KBM-7 (cell line): ENCODE results near the gene GRM1.

Experiments
- DNase-seq: peaks from one replicate; pipeline ENCODE4 v3.0.0-alpha.2; 2015
- in situ Hi-C: fragments of 300-500 bp; cut with MboI; formaldehyde crosslinking; loops from 2 replicates; pipeline ENCODE4 v1.14.3; 2020; ENCODE audit warnings: low sequenced_read_pairs, low pct_unique_long_range_greater_than_20kb, mixed read lengths

GRM1 gene

DNA sequence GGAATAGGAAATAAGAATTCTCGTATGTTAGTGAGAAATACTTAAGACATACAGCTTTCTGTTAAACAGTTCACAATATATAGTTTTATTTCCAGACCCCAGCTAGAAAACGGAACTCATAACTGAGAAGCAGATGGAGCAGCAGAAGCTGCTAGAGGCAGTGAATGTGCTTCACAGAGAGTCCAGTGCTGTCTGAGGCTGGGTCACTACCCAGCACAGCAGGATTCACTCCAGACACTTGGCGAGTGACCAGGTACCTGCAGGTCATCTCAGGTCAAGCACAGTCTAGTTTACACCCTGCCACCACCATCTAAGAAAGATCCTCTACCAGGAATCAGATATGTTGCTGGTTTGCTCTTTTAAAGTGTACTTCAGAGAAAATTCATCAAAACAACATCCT is 271.7 kb downstream of the GRM1 start:
- no peak for DNase-seq
- in situ Hi-C loops, result no loop called here

DNA sequence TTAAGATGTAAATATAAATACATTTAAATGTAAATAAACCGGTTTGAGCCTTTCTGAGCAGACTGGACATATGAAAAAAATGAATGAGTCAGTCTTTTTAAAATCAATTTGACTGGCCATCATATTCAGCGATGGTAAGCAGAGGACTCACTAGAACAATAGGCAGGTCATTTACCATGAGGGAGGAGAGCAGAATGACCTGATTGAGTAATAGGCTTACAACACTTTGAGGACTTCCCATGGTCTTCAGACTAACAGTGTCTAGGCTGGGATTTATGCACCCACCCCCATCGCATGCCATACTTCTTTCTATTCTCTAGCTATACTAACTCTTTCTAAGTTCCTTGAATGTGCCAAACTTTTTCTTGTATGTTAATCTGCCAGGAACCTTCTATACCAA is 272.9 kb downstream of the GRM1 start:
- no peak for DNase-seq
- in situ Hi-C loops, result no loop called here

DNA sequence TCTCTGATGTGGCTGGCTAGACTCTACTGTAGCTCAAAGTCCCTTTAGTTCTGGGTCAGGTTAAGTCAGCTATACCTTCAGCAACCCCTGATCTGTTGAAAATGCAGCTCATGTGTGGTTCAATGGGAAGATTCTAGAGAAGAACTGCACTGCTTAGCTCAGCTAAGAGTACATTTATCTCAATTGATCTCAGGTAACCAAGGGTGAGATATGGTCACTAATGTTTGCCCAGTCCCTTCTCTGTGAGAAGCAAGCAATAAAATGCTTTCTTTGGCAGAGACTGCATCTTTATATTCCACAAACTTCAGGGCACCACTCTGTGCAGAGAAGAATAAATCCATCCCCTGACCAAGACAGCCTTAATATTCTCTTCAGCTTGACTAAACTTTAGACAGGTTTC is 274.1 kb downstream of the GRM1 start:
- in situ Hi-C loops, result no loop called here

DNA sequence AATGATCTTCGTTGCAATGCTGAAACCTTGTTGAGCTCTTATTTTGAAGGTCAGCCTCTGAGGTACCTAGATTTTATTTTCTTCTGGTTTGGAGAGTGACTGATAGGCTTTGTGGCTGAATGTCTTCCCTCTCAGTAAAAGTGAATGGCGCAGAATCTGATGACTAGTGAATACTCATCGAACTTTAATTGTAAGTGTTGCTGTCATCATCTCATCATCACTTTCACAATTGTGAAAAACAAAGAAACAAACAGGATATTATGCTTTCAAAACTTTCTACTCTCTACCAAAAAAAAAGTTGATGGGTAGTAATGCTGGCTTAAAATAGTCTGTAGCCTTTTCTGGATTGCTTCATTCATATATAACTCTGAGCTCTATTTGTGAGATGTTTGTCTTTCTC is 275.3 kb downstream of the GRM1 start:
- in situ Hi-C loops, result no loop called here
- no peak for DNase-seq

More for the DNA sequence above, 274.1 kb downstream of the GRM1 start:
- DNase-seq, result no peak

DNA sequence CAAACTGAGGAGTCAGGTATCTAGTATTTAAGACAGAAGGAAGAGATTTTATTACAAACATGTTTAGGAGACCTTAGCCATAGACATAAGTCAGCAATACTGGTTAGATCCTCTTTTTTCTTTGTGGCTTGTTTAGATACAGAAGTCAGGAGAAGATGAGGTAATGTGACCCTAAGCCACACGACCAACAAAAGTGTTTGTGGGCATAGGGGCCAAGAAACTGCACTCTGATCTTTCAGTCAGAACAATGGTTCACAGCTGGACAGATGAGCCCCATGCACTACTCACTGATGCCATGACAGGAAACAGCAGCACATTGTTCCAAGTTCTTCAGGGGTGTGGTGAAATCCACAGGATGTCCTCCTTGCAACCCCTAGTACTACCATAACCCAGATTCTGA is 276.2 kb downstream of the GRM1 start:
- no peak for DNase-seq
- in situ Hi-C loops, result no loop called here

DNA sequence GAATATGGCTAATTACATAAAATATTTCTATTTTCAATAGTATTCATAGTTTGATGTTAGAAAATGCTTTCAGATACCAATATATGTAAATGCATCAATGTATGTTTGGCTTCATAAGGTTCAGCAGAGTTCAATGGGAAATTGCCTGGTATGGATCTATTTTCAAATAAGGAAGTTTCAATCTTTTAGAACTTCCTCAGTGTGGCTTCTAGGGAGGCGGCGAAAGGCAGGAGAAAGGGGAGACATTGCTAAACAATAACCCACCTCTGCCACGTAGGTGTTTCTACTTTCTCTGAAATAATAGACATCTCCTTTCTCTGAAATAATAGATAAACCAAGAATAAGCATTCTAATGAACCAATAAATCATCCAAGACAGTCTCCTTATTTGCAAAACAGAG is 277.1 kb downstream of the GRM1 start:
- DNase-seq, result no peak
- in situ Hi-C loops, result no loop called here

DNA sequence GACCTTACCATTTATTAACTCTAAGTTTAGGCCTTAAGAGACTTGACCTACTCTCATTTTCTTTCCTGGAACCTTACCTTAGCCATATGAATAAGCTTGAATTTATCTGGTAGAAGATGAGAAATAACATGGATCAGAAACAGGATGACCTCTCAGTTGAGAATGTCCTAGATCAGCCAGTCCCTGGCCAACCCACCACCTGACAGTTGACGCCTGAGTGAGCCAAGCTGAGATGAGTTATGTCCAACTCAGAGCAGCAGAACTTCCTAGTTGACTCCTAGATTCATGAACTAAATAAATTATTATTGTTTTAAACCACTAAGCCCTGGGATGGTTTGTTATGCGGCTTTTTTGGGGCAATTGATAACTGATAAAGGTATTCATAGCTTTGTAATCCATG is 281.8 kb downstream of the GRM1 start:
- no peak for DNase-seq
- in situ Hi-C loops, result no loop called here

DNA sequence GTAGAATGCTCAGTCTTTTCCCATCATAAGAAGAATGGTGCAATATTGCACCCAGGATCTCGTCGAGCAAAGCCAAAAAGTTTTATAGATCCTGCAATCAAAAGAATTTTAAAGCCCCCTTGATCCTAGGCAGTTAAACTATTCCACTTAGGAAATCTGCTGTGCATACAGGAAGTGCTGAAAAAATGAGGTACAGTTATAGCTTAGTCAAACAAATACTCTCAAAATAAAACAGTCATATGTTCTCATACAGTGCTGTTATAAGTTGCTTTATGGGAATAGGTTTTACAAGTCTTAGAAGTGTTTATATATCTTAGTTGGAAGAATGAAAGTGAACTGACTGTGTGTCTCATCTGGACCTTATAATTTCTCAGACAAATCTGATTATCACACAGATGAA is 282.2 kb downstream of the GRM1 start:
- in situ Hi-C loops, result no loop called here
- DNase-seq, result no peak

DNA sequence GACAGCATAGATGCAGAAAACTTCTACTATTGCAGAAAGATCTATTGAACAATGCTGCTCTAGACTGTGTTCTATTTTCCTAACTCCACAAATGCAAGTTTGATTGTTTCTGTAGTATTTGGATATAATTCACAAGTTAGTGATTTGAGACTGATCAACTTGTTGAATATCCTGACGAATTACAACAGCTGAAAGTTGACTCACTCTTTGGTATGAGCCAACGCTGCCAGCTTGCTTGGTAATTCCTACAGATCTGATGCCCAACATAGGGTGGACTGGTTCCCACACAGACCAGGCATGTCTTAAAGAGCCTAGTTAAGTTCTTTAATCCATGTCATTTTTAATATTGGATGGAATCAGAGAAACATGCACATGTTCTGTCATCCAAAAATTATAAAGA is 283.7 kb downstream of the GRM1 start:
- no peak for DNase-seq

DNA sequence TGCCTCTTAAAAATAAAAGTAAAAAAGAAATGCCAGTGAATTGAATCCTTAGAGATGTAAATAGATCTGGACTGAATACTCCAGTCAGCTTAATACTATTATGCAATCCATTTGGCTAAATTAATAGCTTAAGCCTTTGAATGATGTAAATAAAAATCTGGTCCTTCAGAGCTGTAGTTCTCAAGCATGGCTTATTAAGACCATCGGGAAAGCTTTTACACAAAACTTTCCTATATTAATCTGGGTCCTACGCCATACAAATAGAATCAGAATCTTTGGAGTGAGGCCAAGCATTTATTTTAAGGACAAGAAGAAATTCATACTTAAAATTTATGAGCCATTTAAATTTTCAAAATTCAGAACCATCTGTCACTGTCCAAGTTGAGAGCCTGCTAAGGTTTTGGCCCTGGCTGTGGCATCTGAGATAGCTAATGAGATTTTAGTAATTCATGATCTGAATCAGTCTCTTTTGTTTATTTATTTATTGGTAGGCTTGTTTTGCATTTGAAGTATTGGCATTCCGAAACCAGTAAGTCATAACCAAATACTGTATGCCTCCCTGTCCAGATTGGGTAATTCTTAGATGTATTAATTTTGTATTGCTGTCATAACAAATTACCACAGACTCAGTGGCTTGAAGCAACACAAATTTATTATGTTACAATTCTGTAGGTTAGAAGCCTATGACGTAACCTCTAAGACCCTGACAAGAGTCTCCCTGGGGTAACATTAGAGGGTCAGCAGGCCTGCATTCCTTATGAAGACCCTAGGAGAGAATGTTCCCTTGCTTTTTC is 286.7 kb downstream of the GRM1 start:
- DNase-seq, result no peak
- in situ Hi-C loops, result no loop called here

More for the DNA sequence above, 283.7 kb downstream of the GRM1 start:
- in situ Hi-C loops, result no loop called here

DNA sequence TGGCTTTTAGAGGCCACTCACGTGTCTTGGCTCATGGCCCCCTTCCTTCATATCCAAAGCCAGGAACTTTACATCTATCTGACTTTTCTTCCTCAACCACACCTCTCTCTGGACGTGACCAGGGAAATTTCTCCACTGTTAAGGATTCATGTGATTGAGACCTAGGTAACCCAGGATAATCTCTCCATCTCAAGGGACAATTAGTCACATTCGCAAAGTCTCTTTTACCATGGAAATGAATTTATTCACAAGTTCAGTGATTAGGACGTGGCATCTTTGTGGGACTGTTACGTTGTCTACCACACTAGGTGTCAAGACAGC is 287.3 kb downstream of the GRM1 start:
- in situ Hi-C loops, result no loop called here
- no peak for DNase-seq

DNA sequence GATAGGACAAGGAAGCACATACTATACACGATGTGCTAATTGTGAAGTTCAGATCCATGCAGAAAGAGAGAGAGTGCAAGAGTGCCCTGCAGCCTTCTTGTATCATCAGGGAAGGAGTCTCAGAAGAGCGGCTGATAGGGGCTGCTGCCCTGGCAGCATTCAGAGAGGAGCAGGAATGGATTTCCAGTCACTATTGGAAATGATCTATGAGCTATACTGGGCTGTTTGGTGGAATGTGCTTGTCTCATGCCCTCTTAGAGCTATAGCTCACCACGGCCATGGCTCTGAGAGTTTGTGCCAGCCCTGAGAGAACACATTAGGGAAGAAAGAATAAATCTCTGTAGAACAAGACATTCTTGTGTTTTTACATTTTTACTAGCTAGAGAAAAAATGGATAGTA is 302.2 kb downstream of the GRM1 start:
- in situ Hi-C loops, result no loop called here
- no peak for DNase-seq

DNA sequence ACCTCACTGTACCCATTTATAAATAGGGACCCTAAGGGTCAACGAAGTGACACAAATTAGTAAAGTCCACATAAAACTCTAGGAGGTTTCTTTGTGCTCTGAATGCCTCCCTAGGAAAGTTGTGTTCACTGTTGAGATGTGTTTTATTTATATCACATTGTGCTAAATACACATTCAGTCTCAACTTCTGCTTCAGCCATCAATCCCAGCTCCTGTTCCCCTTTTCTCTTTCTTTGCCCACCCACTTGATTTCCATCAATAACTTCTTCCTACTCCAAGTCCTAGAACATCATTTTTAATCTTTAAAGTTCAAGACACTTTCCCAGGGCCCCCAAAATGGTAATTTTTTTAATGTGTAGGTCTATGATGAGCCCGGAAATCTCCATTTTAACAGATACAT is 306.5 kb downstream of the GRM1 start:
- no peak for DNase-seq
- in situ Hi-C loops, result no loop called here

DNA sequence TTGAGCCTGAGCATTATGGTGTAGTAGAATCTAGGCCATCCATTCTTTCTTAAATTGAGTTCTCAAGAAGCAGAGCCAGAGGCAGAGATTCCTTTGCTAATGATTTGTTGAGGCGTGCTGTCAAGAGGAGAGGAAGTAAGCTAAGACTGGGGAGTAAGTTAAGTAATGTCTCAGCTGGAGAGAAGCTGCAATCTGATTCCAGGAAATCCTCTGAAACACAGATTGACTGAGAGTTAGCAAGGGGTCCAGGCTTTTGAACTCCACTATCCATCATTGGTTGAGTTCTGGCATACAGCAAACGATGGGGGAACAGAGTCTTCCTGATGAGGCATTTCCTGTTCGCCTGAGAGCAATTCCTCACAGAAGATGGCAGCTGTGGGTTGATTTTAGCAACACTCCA is 307.3 kb downstream of the GRM1 start:
- no peak for DNase-seq
- in situ Hi-C loops, result no loop called here

DNA sequence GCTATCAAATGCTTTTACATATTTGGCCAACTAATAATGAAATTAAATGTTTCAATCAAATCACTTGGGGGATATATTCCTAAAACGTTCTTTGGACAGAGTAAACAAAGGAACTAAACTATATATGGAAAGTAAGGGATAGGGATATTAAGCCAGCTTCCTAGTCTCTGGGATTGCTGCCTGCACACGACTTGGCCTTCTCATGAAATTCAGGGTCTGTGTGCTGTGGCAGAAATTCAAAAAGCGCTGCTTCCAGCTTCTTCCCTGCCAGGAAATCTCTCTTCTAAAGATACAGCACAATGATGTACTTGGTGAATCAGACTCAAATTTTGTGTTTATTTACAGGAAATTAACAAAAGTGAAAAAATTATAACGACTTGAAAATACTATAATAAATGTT is 308.5 kb downstream of the GRM1 start:
- in situ Hi-C loops, result no loop called here
- DNase-seq, result no peak

DNA sequence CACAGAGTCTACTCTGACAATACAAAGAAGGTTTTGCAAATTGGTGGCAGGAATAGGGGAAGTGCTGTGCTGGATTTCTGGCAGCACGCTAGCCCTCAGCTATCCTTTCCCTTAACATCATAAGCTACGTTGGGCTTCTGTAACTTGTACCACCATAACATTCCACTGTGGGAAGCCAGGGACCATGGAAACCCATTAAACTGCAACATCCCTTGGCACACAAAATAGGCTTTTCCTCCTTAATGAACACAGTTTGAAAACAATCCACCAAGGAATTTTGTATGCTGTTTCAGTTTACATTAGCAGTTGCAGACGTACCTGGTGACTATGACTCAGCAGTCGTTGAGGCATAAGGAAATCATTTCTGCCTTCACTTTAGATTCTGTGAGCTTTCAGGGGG is 310.9 kb downstream of the GRM1 start:
- in situ Hi-C loops, result no loop called here
- DNase-seq, result no peak

DNA sequence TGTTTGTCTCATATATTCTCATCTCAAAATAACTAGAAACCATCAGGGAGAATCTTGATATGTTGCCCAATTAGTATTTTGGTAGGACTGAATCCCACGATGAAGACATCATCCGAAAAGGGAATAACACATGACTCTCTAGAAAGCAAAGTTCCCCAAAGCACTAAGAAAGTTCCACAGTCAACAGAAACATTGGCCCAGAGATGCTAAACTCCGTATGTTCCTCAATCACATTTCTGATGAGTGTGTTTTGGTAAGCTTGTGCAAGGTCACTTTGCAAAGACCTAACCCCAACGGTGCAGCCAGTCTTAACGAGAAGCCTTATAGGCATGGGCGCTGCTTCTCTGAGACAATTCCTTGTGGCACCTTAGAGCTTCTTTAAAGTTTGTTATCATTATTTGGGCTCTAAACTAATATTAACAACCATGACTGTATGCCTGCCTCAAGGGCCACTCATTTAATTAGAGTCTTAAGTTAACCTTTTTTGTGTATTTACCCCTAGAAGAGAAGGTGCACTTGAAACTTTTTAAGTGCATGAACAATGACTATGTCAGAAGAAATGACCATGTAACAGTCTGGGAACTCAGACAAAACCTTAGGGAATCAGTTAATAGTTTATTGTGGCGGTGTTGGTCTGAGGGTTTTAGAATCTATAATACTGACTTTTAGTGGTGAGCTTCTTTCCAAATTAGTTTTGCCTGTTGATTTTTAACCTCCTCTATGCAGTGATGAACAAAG is 312.8 kb downstream of the GRM1 start:
- DNase-seq, result no peak

DNA sequence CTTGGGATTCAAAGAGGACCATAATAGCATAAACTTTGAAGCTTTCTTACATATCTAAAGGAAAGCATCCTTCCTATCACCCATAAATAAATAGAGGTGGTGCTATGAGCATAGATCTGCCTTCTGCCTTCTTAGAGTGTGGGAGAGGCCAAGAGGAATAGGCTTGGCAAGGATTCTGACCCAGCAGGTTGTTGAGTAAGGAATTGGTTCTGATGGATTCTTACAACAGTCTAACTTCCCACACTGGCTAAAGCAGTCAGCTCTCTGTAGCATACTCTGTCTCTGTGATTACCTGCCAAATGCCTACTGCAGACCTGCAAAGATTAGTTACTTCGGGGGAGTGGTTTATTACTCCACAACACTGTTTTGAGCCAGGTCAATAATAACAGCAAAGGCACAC is 316.7 kb downstream of the GRM1 start:
- no peak for DNase-seq
- in situ Hi-C loops, result no loop called here

More for the DNA sequence above, 312.8 kb downstream of the GRM1 start:
- in situ Hi-C loops, result no loop called here

DNA sequence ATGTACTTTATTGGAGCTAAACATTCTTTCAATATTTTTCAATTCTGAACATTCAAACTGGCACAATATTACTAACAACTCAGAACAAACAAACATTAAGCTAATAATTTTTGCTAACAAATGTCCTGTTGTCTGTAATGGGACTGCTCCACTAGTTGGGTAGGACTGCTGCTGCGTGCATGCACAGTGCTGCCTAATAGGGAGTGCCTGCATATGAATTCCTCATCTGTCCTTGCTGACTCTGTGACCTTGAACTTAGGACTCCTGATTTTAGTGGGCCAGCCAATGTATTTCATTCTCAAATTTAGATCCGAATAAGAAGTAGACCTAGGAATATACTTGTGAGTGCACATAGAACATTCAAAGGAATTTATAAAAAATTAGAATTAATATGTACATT is 318.2 kb downstream of the GRM1 start:
- in situ Hi-C loops, result no loop called here
- DNase-seq, result no peak

DNA sequence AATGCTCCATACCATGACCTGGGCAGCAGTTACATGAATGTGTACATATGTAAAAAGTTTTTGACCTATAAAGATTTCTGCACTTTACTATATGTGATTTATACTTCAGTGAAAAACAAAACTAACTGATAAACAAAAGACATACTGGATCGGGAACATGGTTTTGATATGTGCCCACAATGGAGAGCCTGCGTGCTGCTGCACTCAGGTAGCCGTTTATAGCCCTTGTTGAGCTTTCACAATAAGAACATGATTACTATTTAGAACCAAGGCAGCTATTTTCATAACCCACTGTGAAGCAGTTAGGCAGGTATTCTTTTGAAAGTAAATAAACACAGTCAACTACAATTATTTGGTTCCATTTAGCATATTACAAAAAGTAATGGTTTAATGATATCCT is 318.8 kb downstream of the GRM1 start:
- DNase-seq, result no peak
- in situ Hi-C loops, result no loop called here

DNA sequence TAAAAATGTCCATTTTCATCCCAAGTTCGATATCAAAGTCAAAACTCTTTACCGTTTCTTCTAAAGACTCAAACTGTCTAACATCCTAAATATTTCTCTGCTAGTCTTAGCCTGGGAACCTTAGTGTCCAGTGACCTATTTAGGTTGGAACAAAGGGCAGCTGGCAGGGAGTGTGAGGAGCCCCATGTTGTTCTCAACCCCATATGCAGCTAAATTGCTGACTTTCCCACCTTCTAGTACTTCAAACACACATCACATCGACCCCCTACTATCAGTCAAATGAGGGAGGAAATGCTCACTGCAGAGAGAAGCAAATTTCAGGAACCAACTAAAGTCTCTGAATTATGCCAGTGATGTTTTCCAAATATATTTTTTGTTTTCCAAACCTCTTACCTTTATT is 322.2 kb downstream of the GRM1 start:
- no peak for DNase-seq

More for the DNA sequence above, 322.2 kb downstream of the GRM1 start:
- in situ Hi-C loops, result no loop called here
